ENCODE results near the gene NDC1. TPM values are rescaled to one million over a fixed set of nuclear protein-coding genes. Genes with fewer than 3 reads are reported as not detected.
"Not testable (repeated sequence)": the region's sequence is repeated elsewhere in the genome, so short reads cannot be mapped to it uniquely, and the experiment has no call there.

Gene NDC1
- total RNA-seq, 1 donor from 2014 or later: 6.0 TPM

DNA sequence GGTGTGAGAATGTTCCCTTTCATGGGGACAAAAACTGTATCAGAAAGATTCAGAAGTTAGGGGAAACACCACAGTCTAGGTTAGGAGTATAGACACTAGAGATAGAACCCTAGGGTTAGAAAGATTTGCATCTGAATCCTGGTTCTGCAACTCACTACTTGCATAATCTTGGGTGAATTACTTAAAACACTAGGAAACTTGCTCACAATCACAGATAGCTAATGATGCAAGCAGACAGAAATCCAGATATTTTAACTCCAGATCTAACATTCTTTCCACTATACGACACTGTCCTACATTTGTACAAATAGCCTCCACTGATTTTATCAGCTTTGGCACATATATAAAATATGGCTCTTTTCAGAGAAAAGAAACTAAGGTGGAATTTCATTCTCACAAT, 68.3 kb downstream of the NDC1 start:
- intact Hi-C loops (cut with DNase I): no loop called here
- no peak for DNase-seq (ENCODE audit: low spot score)

DNA sequence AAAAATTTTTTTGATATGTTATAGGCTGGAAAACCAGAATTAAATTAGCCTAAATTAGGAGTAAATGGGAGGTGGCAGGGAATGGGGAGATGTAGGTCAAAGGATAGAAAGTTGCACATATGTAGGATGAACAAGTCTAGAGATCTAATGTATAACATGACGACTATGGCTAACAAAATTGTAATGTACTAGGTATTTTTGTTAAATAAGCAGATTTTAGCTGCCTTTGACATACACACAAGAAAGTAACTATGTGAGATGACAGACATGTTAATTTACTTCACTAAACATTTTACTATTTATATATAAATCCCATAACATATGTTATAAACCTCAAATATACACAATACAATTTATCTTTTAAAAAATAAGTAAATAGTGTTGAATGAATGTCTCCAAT, 68.9 kb downstream of the NDC1 start:
- intact Hi-C loops (cut with DNase I): no loop called here
- DNase-seq (ENCODE audit: low spot score): no peak

- intact Hi-C loops (cut with DNase I): no loop called here
- no peak for DNase-seq (ENCODE audit: low spot score)
These were observed 71.2 kb downstream of the NDC1 start for GRCh38 chr1:53766831-53767405.

DNA sequence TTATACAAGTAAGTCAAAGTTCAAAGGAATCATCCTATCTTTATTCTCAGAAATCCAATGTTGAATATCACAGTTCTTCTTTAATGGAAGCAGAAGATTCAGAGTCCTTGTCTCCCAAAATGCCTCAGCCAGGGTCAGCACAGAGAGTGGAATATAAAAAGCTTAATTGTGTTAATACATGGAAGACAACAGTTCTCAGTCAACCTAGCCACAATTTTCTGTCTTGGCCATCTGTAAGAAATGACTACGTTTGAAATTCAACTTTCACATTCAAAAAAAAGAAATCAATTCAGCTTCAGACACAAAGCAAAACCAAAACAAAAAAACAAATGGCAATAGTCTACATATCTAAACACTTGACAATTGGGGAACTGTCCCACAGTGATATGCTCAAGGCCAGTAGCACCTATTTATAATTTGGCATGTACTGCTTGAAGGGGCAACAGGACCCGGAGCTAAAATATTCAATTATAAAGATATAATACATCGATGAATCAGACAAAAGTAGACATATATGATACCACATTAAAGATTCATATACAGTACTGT, 71.8 kb downstream of the NDC1 start:
- DNase-seq (ENCODE audit: low spot score): no peak
- intact Hi-C loops (cut with DNase I): no loop called here

- DNase-seq (ENCODE audit: low spot score): no peak
- intact Hi-C loops (cut with DNase I): no loop called here
These were observed 72.4 kb downstream of the NDC1 start for GRCh38 chr1:53765657-53766056.

DNA sequence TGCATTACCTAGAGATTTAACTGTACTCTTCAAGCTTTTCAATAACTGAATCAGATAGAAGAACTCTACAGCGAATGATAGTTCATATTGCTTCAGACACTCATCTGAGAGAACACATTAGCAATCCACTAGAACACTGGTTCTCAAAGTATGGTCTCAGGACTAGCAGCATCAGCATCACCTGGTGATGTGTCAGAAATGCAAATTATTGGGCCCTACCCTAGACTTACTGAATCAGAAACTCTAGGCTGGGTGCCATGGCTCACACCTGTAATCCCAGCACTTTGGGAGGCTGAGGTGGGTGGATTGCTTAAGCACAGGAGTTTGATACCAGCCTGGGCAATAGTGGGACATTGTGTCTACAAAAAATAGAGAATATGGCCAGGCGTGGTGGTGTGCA, 74.2 kb downstream of the NDC1 start:
- no peak for DNase-seq (ENCODE audit: low spot score)
- intact Hi-C loops (cut with DNase I): no loop called here

DNA sequence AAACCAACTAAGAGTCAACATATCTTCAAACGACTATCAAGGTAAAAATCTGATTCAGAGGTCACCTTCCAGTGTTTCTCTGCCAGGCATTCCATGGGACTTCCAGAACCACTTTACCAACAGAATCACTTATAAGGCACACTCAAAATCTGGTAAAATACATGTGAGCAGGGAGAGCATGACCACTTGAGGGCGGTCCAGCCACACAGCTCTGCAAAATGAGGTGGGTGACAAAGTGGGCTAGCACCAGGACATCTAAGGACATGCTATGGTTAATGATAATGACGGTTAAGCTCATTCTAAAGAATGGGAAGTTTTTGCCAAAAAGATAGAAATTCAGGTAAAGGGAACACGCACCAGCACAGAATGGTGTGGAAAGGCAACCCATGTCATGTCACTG, 74.6 kb downstream of the NDC1 start:
- no peak for DNase-seq (ENCODE audit: low spot score)
- intact Hi-C loops (cut with DNase I): no loop called here

GRCh38 chr1:53760497-53760896, 77.6 kb downstream of the NDC1 start:
- DNase-seq (ENCODE audit: low spot score); intact Hi-C loops (cut with DNase I): not testable (repeated sequence)

DNA sequence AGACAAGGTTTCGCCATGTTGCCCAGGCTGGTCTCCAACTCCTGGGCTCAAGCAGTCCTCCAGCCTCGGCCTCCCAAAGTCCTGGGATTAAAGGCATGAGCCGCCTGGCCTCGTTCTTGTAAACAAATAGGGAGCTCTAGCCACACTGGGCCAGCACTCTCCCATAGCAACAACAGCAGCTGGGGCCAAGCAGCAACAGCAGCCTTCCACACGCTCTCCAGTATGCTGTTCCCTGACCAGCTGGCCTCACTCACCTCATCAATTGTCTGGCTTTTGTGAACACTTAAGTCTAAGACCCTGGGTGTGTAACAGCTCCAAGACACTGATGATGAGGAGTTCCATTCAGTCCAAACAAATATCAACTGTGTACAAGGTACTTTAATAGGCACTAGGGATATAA, 82.2 kb downstream of the NDC1 start:
- intact Hi-C loops (cut with DNase I): no loop called here
- DNase-seq (ENCODE audit: low spot score): no peak

GRCh38 chr1:53754484-53755312, 83.4 kb downstream of the NDC1 start:
- DNase-seq (ENCODE audit: low spot score): no peak
- intact Hi-C loops (cut with DNase I): loop anchor here (1.0 kb wide), 1 partner anchor 269 kb away; no protein-coding TSS in a partner anchor

GRCh38 chr1:53752281-53752680, 85.8 kb downstream of the NDC1 start:
- intact Hi-C loops (cut with DNase I): no loop called here
- DNase-seq (ENCODE audit: low spot score): no peak

- intact Hi-C loops (cut with DNase I): no loop called here
- no peak for DNase-seq (ENCODE audit: low spot score)
These were observed 90.3 kb downstream of the NDC1 start for GRCh38 chr1:53747841-53748240.

GRCh38 chr1:53740621-53741105, 97.4 kb downstream of the NDC1 start:
- intact Hi-C loops (cut with DNase I): no loop called here

DNA sequence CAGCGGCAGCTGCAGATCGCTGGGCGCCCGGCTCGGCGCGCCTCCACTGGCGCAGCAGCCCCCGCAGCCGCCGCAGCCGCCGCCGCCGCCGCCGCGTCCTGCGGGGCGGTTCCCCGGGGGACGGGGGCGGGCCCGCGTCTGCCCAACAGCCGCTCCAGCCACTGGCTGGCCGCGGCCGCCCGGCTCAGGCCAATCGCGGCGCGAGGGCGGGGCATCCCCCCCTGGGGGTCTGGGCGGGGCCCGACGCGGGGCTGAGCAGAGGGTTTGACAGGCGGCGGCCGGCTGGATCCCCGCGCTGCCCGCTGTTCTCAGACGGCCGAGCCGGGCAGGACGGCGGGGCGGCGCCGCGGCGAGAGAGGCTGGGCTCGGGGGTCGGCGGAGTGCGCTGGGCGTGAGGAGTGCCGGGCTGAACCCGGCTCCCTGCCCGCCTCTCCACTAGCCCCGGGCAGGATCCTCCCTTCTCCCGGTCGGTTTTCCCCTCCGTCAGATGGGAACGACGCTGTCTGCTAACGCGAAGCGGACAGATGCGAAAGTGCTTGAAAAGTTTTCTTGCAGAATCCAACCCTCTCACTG, 98.9 kb downstream of the NDC1 start, which contains the start of gene GLIS1:
GLIS1 (minus strand) TSS at position 56 of the 573 bp plus-strand sequence. CDS start 1,100 bp downstream, outside the sequence.
- DNase-seq (ENCODE audit: low spot score): peak; percentile 88
- intact Hi-C loops (cut with DNase I): loop anchor here (5.0 kb wide), 1 partner anchor 147 kb away; no protein-coding TSS in a partner anchor

More at GRCh38 chr1:53740621-53741105, 97.4 kb downstream of the NDC1 start:
- DNase-seq (ENCODE audit: low spot score): no peak

DNA sequence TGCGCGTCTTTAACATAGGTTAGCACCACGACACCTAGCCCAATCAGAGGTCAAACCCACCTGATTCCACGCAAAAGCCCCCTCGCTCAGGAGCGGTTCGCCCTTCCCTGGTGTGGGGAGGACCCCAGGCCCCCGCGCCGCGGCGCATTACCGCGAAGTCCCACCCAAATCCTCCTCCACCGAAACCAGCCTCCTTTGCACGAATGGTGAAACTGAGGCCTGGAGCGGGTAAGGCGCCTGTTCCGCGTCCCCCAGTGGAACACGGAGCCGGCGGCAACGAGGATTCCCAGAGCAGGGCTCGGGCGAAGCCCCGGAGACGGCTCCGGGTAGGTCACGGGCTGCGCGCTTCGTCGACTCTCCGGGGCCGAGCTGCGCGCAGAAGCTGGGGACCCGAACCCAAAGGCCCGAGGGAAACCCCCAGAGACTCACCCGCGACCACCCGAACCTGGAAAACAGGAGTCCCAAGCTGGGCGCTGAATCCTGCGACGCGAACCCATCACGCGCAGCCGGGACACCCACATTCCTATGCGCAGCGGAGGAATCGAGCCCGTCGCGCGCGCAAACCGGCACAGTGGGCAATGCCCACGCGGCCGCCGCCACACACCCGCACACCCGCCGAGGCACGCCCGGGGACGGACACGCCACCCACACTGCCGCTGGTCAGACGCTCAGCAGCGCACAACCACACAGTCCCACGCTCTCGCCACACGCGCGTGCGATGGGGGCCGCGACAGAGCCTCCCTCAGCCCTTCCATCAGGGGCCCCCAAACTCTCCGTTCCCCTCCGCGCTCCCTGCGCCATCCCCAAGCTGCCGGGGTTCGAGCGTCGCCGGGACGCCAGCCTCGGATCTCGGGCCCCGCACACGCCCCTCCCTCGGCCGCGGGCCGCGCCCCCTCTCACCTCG, 99.6 kb downstream of the NDC1 start:
- DNase-seq (ENCODE audit: low spot score): no peak
- intact Hi-C loops (cut with DNase I): loop anchor here (5.0 kb wide), 1 partner anchor 146 kb away; no protein-coding TSS in a partner anchor

DNA sequence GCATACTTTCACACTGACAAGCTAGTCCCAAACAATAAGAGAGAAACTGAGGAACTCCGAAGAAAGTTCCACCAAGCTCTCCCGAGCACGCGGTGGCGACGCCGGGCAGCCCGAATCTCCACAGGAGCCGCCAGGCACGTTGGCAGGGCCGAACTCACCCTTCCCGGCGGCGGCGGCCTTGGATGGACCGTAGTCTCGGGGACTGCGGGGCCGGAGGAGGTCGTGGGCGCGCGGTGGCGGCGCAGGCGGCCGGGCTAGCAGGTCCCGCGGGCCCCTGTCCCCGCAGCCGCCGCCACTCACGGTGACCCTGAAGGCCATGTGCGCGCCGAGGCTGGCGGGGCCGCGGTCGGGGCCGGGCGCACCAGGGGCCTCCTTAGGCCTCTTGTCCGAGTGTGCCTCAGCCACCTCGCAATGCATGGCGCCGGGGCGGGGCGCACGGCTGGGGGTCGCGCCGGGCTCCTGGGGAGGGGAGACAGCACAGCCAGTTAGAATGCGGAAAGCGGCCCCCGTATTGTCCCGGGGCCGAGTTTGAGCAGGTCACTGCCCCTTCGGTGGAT, 100.4 kb downstream of the NDC1 start:
- no peak for DNase-seq (ENCODE audit: low spot score)
- intact Hi-C loops (cut with DNase I): loop anchor here (5.0 kb wide), 1 partner anchor 145 kb away; no protein-coding TSS in a partner anchor

- DNase-seq (ENCODE audit: low spot score): no peak
- intact Hi-C loops (cut with DNase I): loop anchor here (5.0 kb wide), 1 partner anchor 144 kb away; no protein-coding TSS in a partner anchor
These were observed 101.8 kb downstream of the NDC1 start for GRCh38 chr1:53736290-53736689.

DNA sequence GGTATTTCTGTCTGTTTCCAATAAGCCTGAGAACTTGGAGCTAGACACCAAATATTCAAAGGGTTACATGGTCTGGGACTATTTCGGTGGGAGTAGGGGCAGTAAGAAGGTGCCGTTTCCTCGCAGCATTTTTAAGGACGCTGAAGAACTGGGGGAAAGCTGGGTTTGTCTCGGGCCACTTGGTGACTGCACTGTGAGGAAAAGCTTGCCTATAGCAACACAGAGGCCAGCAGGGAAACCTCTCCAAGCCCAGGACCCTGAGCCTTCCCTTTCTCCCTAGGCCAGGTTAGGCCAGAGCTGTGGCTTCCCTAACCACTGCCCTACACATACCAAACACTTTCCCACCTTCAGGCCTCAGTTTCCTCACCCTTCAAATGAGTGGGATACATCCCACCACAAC, 102.4 kb downstream of the NDC1 start:
- intact Hi-C loops (cut with DNase I): loop anchor here (5.0 kb wide), 1 partner anchor 143 kb away; no protein-coding TSS in a partner anchor
- DNase-seq (ENCODE audit: low spot score): no peak

- intact Hi-C loops (cut with DNase I): loop anchor here (5.0 kb wide), 1 partner anchor 143 kb away; no protein-coding TSS in a partner anchor
- DNase-seq (ENCODE audit: low spot score): no peak
These were observed 102.8 kb downstream of the NDC1 start for GRCh38 chr1:53735261-53735660.
